Measurements from ENCODE around the gene OVCH1. TPM values are rescaled to one million over a fixed set of nuclear protein-coding genes. Genes with fewer than 3 reads are reported as not detected.

Gene OVCH1
- total RNA-seq (ENCODE audit: low replicate concordance): 0.08 and 0.27 TPM in 2 replicates

- TF ChIP-seq, protein P1, sequence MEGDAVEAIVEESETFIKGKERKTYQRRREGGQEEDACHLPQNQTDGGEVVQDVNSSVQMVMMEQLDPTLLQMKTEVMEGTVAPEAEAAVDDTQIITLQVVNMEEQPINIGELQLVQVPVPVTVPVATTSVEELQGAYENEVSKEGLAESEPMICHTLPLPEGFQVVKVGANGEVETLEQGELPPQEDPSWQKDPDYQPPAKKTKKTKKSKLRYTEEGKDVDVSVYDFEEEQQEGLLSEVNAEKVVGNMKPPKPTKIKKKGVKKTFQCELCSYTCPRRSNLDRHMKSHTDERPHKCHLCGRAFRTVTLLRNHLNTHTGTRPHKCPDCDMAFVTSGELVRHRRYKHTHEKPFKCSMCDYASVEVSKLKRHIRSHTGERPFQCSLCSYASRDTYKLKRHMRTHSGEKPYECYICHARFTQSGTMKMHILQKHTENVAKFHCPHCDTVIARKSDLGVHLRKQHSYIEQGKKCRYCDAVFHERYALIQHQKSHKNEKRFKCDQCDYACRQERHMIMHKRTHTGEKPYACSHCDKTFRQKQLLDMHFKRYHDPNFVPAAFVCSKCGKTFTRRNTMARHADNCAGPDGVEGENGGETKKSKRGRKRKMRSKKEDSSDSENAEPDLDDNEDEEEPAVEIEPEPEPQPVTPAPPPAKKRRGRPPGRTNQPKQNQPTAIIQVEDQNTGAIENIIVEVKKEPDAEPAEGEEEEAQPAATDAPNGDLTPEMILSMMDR (IDR thresholded peaks at IDR 0.05; ENCODE audit: insufficient read depth, low read length): no peak
- H3K4me3 ChIP-seq (ENCODE audit: low read depth, low read length): no peak within 1 kb of the TSS
- no peak for DNase-seq (ENCODE audit: low read depth)
Observed at GRCh38 chr12:29497588-29497987, at the start of gene OVCH1. Gene OVCH1, minus strand, starts transcription at chr12:29497686. Its CDS starts 0 bp downstream, at chr12:29497686.

- no peak overlapping the region for H3K4me3 ChIP-seq (ENCODE audit: low read depth, low read length)
- peak; percentile 28 for DNase-seq (ENCODE audit: low read depth)
- TF ChIP-seq, protein P1 (IDR thresholded peaks at IDR 0.05; ENCODE audit: insufficient read depth, low read length): no peak
Observed at GRCh38 chr12:29547151-29547632, 49.7 kb upstream of the OVCH1 start.

GRCh38 chr12:29546000-29546399, 48.5 kb upstream of the OVCH1 start:
- TF ChIP-seq, protein P1 (IDR thresholded peaks at IDR 0.05; ENCODE audit: insufficient read depth, low read length): no peak
- no peak for DNase-seq (ENCODE audit: low read depth)
- no peak overlapping the region for H3K4me3 ChIP-seq (ENCODE audit: low read depth, low read length)

DNA sequence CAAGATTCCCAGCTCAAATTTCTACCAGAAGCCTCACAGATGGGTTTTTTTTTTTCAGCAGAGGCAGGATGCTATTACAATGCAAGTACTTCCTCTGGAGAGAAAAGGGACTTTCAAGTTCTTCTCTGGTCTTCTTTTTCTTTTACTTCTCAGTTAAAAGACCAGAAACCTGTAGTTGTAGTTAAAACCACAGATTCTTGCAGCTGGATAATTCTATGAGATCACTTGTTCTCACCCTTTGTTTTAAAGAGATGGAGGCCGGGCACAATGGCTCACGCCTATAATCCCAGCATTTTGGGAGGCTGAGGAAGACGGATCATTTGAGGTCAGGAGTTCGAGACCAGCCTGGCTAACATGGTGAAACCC, 47.6 kb upstream of the OVCH1 start:
- H3K4me3 ChIP-seq (ENCODE audit: low read depth, low read length): no peak overlapping the region
- no peak for DNase-seq (ENCODE audit: low read depth)
- TF ChIP-seq, protein P1 (IDR thresholded peaks at IDR 0.05; ENCODE audit: insufficient read depth, low read length): no peak

- DNase-seq (ENCODE audit: low read depth): no peak
Observed at GRCh38 chr12:29544428-29545101, 47.1 kb upstream of the OVCH1 start.

DNA sequence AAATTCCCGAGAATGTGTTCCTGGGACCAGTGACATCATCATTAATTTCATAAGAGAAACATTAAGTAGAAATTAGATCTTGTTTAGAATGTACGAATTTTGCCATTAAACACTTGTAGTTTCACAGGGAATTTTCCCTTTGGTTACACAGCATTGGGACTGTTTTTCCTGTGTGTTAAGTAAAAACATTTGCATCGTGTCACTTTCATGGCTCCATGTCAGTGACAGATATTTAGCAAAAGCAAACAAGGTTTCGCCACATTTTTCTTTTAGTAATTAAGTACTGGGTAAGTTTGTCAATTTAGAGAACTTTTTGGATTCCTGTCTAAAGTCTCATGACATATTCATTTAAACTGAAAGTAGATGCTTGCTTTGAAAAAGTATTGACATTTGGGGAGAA, 45.5 kb upstream of the OVCH1 start:
- H3K4me3 ChIP-seq (ENCODE audit: low read depth, low read length): no peak overlapping the region
- TF ChIP-seq, protein P1 (IDR thresholded peaks at IDR 0.05; ENCODE audit: insufficient read depth, low read length): no peak
- DNase-seq (ENCODE audit: low read depth): no peak

More at GRCh38 chr12:29544428-29545101, 47.1 kb upstream of the OVCH1 start:
- TF ChIP-seq, protein P1 (IDR thresholded peaks at IDR 0.05; ENCODE audit: insufficient read depth, low read length): no peak
- H3K4me3 ChIP-seq (ENCODE audit: low read depth, low read length): no peak overlapping the region
